ENCODE results near the gene CDK6. TPM values are rescaled to one million over a fixed set of nuclear protein-coding genes. Genes with fewer than 3 reads are reported as not detected.

CDK6 gene
- total RNA-seq, 3 donors from 2014 or later (not counting 1 experiment from before 2014, with no cell fraction given): 41.1 to 46.3 (median 45.1) TPM

- no peak for DNase-seq
- H3K4me3 Mint-ChIP-seq: peak overlapping the region; percentile 94
- H3K27ac Mint-ChIP-seq: peak overlapping the region; percentile 76 to 94
- under 1% methylated on average over 14 of the region's 16 CpGs for WGBS (ENCODE audit: insufficient coverage)
- H3K4me1 Mint-ChIP-seq: peaks cover 35 to 38% of the 10 kb centered on the region in 2 donors
- peaks cover 0 to 8% of the 10 kb centered on the region in 2 donors for H3K27me3 Mint-ChIP-seq (ENCODE audit: low read depth in 2 of 2)
- TF ChIP-seq CTCF (IDR thresholded peaks at IDR 0.05): no peak
- Histone ChIP-seq H3K36me3 (ENCODE audit: control insufficient read depth, insufficient read depth, low read length) (no peaks in the 10 kb centered on the region), H3K4me3 (ENCODE audit: low read length) (peak overlapping the region; percentile 55), H3K4me1 (ENCODE audit: control insufficient read depth, insufficient read depth, low read length) (peaks cover 13% of the 10 kb centered on the region), H3K27me3 (ENCODE audit: control insufficient read depth, insufficient read depth, low read length) (no peaks in the 10 kb centered on the region), H3K9me3 (ENCODE audit: control insufficient read depth, insufficient read depth, low read length) (no peaks in the 10 kb centered on the region), H3K27ac (ENCODE audit: low read length) (no peak overlapping the region)
- intact Hi-C loops (cut with micrococcal nuclease): loop anchor here (1.0 kb wide), 1 partner anchor 67 kb away; no protein-coding TSS in a partner anchor
- no peak for ATAC-seq
- no peaks in the 10 kb centered on the region for H3K9me3 Mint-ChIP-seq
- H3K36me3 Mint-ChIP-seq: no peaks in the 10 kb centered on the region
These were observed 802 bp upstream of the CDK6 start for GRCh38 chr7:92837000-92837749.

GRCh38 chr7:92835851-92836488 is 403 bp downstream of the CDK6 start:
- Histone ChIP-seq H3K9me3 (ENCODE audit: control insufficient read depth, insufficient read depth, low read length) (no peaks in the 10 kb centered on the region), H3K4me3 (ENCODE audit: low read length) (peak overlapping the region; percentile 55), H3K36me3 (ENCODE audit: control insufficient read depth, insufficient read depth, low read length) (no peaks in the 10 kb centered on the region), H3K27ac (ENCODE audit: low read length) (peak overlapping the region; percentile 24), H3K27me3 (ENCODE audit: control insufficient read depth, insufficient read depth, low read length) (no peaks in the 10 kb centered on the region), H3K4me1 (ENCODE audit: control insufficient read depth, insufficient read depth, low read length) (peaks cover 18% of the 10 kb centered on the region)
- H3K27ac Mint-ChIP-seq: peak overlapping the region; percentile 88 to 94
- H3K27me3 Mint-ChIP-seq (ENCODE audit: low read depth in 2 of 2): peaks cover 0 to 8% of the 10 kb centered on the region in 2 donors
- H3K9me3 Mint-ChIP-seq: no peaks in the 10 kb centered on the region
- peak; percentile 23 to 73 for DNase-seq
- peak overlapping the region; percentile 100 for H3K4me3 Mint-ChIP-seq
- peaks cover 46 to 50% of the 10 kb centered on the region in 2 donors for H3K4me1 Mint-ChIP-seq
- TF ChIP-seq CTCF (IDR thresholded peaks at IDR 0.05): no peak
- WGBS (ENCODE audit: insufficient coverage): under 1% methylated on average over 25 of the region's 32 CpGs
- peak; percentile 7 to 25 (median 9) for ATAC-seq
- intact Hi-C loops (cut with micrococcal nuclease): no loop called here
- no peaks in the 10 kb centered on the region for H3K36me3 Mint-ChIP-seq

- H3K27me3 ChIP-seq (ENCODE audit: control insufficient read depth, insufficient read depth, low read length): no peaks in the 10 kb centered on the region
- Mint-ChIP-seq H3K9me3 (no peaks in the 10 kb centered on the region), H3K27me3 (ENCODE audit: low read depth in 2 of 2) (peaks cover 0 to 8% of the 10 kb centered on the region in 2 donors), H3K4me1 (peaks cover 51 to 57% of the 10 kb centered on the region in 2 donors), H3K4me3 (peak overlapping the region; percentile 100), H3K27ac (peak overlapping the region; percentile 88 to 94), H3K36me3 (no peaks in the 10 kb centered on the region)
- intact Hi-C loops (cut with micrococcal nuclease): no loop called here
- ATAC-seq: peak; percentile 20 to 40 (median 21)
- under 1% methylated on average over 42 of the region's 43 CpGs for WGBS (ENCODE audit: insufficient coverage)
- peak overlapping the region; percentile 70 for H3K27ac ChIP-seq (ENCODE audit: low read length)
- no peak for TF ChIP-seq CTCF (IDR thresholded peaks at IDR 0.05)
- peak overlapping the region; percentile 55 for H3K4me3 ChIP-seq (ENCODE audit: low read length)
- H3K4me1 ChIP-seq (ENCODE audit: control insufficient read depth, insufficient read depth, low read length): peaks cover 18% of the 10 kb centered on the region
- peak; percentile 40 to 73 for DNase-seq
- H3K36me3 ChIP-seq (ENCODE audit: control insufficient read depth, insufficient read depth, low read length): no peaks in the 10 kb centered on the region
- no peaks in the 10 kb centered on the region for H3K9me3 ChIP-seq (ENCODE audit: control insufficient read depth, insufficient read depth, low read length)
These were observed 1.0 kb downstream of the CDK6 start for GRCh38 chr7:92835261-92835850.
